Thyroid gland (tissue), 4 donors: ENCODE results near the gene PRSS2.

Experiments
- CTCF ChIP-seq, 6 experiments: fragments of 200-600 bp in 3 of 6; fragments of 450-650 bp in 3 of 6; sonication (generic) in 3 of 6; IDR thresholded peaks; one replicate each; pipeline ENCODE4 v1.5.1; 2016 to 2019; ENCODE audit warnings: antibody characterized with exemption in 6 of 6, mild to moderate bottlenecking in 2 of 6, inconsistent platforms in 1 of 6, moderate library complexity in 1 of 6
- POLR2A ChIP-seq, 2 donors: fragments of 450-650 bp; IDR thresholded peaks; one replicate each; pipeline ENCODE4 v1.6.1; 2017; ENCODE audit warnings: antibody characterized with exemption in 2 of 2, mild to moderate bottlenecking in 2 of 2, moderate library complexity in 1 of 2

DNA sequence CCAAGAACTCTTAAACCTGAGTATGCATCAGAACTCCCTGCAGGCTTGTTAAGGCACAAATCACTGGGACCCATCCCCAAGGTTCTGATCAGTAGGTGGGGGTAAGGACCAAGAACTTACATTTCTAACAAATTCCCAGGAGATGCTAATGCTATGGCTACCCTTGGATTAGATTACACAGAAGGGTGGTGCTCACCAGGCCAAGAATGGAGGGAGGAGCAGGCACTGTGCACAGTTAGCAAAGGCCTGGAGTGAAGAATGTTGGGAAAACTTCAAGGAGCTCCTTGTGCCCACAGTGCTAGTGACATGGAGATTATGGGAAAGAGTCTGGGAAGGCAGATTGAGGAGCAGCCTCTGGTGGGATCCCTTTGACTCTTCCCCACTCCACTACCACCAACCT is 1.9 kb downstream of the PRSS2 start:
- TF ChIP-seq CTCF (IDR thresholded peaks at IDR 0.05) (no peak), POLR2A (IDR thresholded peaks at IDR 0.05) (no peak)
